IMR-90 (cell line): ENCODE measurements around the gene TBX15. TPM values are rescaled to one million over a fixed set of nuclear protein-coding genes. Genes with fewer than 3 reads are reported as not detected.

Experiments used
- ATAC-seq: fragments of 200-7000 bp; cut with Tn5 transposase; 2 replicates; pipeline ENCODE4 v1.9.1; 2020; ENCODE audit warnings: low read depth, mild to moderate bottlenecking, moderate library complexity
- BruUV-seq: library from RNA; stranded (reverse); fragments of 400-500 nt; replicated peaks from 2 replicates; lab custom pipeline; 2021; lab: Mats Ljungman, UMichigan
- CTCF ChIA-PET: fragments of 300-600 bp; formaldehyde crosslinking; extraction: SDS; loops from one replicate; lab custom pipeline; 2021; ENCODE audit warnings: antibody characterized with exemption; lab: Yijun Ruan, JAX
- POLR2A ChIA-PET: fragments of 300-600 bp; sonication (Branson Sonifier 250); formaldehyde crosslinking; loops from one replicate; lab custom pipeline; 2022; ENCODE audit warnings: antibody characterized with exemption; ENCODE audit not compliant: unreplicated experiment; lab: Charles Lee
- DNase-seq: peaks from one replicate; pipeline ENCODE4 v3.0.0; 2013
- H2AFZ ChIP-seq: replicated peaks from 2 replicates; pipeline ENCODE3; 2013; ENCODE audit warnings: low read length, mild to moderate bottlenecking; ENCODE audit not compliant: poor library complexity
- H2AK5ac ChIP-seq: 2 replicates; pipeline ENCODE4 v1.6.1; 2013; ENCODE audit warnings: low read depth, low read length, inconsistent platforms
- H2AK9ac ChIP-seq: replicated peaks from 2 replicates; pipeline ENCODE3; 2013; ENCODE audit warnings: mild to moderate bottlenecking, low read depth, low read length, moderate library complexity; ENCODE audit not compliant: poor library complexity
- H2BK120ac ChIP-seq: 2 replicates; pipeline ENCODE4 v1.6.1; 2013; ENCODE audit warnings: low read depth, low read length, inconsistent platforms
- H2BK15ac ChIP-seq: 3 replicates; pipeline ENCODE4 v1.6.1; 2013; ENCODE audit warnings: low read depth, low read length, inconsistent platforms
- H2BK20ac ChIP-seq: 2 replicates; pipeline ENCODE4 v1.6.1; 2013; ENCODE audit warnings: low read depth, mild to moderate bottlenecking, inconsistent platforms, low read length, moderate library complexity
- H2BK5ac ChIP-seq: 2 replicates; pipeline ENCODE4 v1.6.1; 2013; ENCODE audit warnings: mild to moderate bottlenecking, low read depth, low read length, inconsistent platforms; ENCODE audit not compliant: poor library complexity, severe bottlenecking
- H3K14ac ChIP-seq: replicated peaks from 2 replicates; pipeline ENCODE4 v1.6.1; 2013; ENCODE audit warnings: low read depth, low read length, inconsistent platforms
- H3K18ac ChIP-seq: 2 replicates; pipeline ENCODE4 v1.6.1; 2013; ENCODE audit warnings: low read depth, low read length, control low read depth
- H3K23ac ChIP-seq: 2 replicates; pipeline ENCODE4 v1.6.1; 2013; ENCODE audit warnings: low read depth, low read length, inconsistent platforms
- H3K27ac ChIP-seq: 2 replicates; pipeline ENCODE4 v1.5.1; 2013; ENCODE audit warnings: mild to moderate bottlenecking, control low read depth, low read length; ENCODE audit not compliant: insufficient read depth
- H3K27me3 ChIP-seq: 2 replicates; pipeline ENCODE4 v1.6.1; 2013; ENCODE audit warnings: low read length; ENCODE audit not compliant: control insufficient read depth, insufficient read depth
- H3K36me3 ChIP-seq: 2 replicates; pipeline ENCODE4 v1.6.1; 2013; ENCODE audit warnings: low read length, mixed read lengths; ENCODE audit not compliant: control insufficient read depth, insufficient read depth
- H3K4ac ChIP-seq: 2 replicates; pipeline ENCODE4 v1.6.1; 2013; ENCODE audit warnings: low read depth, low read length, inconsistent platforms
- H3K4me1 ChIP-seq: 2 replicates; pipeline ENCODE4 v1.6.1; 2013; ENCODE audit warnings: low read length, mixed read lengths; ENCODE audit not compliant: control insufficient read depth, insufficient read depth
- H3K4me2 ChIP-seq: 2 replicates; pipeline ENCODE4 v1.6.1; 2013; ENCODE audit warnings: low read depth, mild to moderate bottlenecking, control low read depth, low read length, moderate library complexity
- H3K4me3 ChIP-seq: 2 replicates; pipeline ENCODE4 v1.5.1; 2013; ENCODE audit warnings: low read depth, mild to moderate bottlenecking, control low read depth, low read length, moderate library complexity; ENCODE audit not compliant: insufficient read depth
- H3K56ac ChIP-seq: 2 replicates; pipeline ENCODE4 v1.6.1; 2013; ENCODE audit warnings: low read length, inconsistent platforms; ENCODE audit not compliant: insufficient read depth; ENCODE audit errors: extremely low read depth
- H3K79me1 ChIP-seq, 2 experiments: 2 replicates each; pipeline ENCODE4 v1.6.1; 2013; ENCODE audit warnings: low read length in 2 of 2, inconsistent platforms in 1 of 2, low read depth in 1 of 2
- H3K9ac ChIP-seq: 2 replicates; pipeline ENCODE4 v1.6.1; 2013; ENCODE audit warnings: low read depth, low read length, control low read depth
- H3K9me1 ChIP-seq: 2 replicates; pipeline ENCODE4 v1.6.1; 2013; ENCODE audit warnings: low read length, inconsistent platforms; ENCODE audit not compliant: insufficient read depth
- H3K9me3 ChIP-seq: 2 replicates; pipeline ENCODE4 v1.6.1; 2013; ENCODE audit warnings: low read length; ENCODE audit not compliant: control insufficient read depth, insufficient read depth
- H4K20me1 ChIP-seq: 2 replicates; pipeline ENCODE4 v1.6.1; 2013; ENCODE audit warnings: low read length, inconsistent platforms; ENCODE audit not compliant: insufficient read depth
- H4K5ac ChIP-seq: 2 replicates; pipeline ENCODE4 v1.6.1; 2013; ENCODE audit warnings: mild to moderate bottlenecking, low read depth, low read length, control low read depth
- H4K8ac ChIP-seq, 2 experiments: 2 replicates each; pipeline ENCODE4 v1.6.1; 2013; ENCODE audit warnings: low read depth in 2 of 2, low read length in 2 of 2, control low read depth in 1 of 2, inconsistent platforms in 1 of 2
- H4K91ac ChIP-seq: 2 replicates; pipeline ENCODE4 v1.6.1; 2013; ENCODE audit warnings: low read depth, low read length, inconsistent platforms; ENCODE audit not compliant: insufficient read depth
- RAD21 ChIP-seq: IDR thresholded peaks from 2 replicates; pipeline ENCODE4 v1.6.1; 2012; ENCODE audit warnings: low read length, improper control_type of control experiment
- WGBS, 2 experiments: methylation state at CpG; one replicate each; pipeline versions ENCODE4 v1.1.5 to v1.1.7; 2013; ENCODE audit warnings: missing lambda C conversion rate in 2 of 2; ENCODE audit not compliant: insufficient read length in 1 of 2; ENCODE audit errors: extremely low coverage in 2 of 2; 5-methylcytosine and 5-hydroxymethylcytosine counted together
- dilution Hi-C: fragments of 300-500 bp; cut with HindIII; formaldehyde crosslinking; loops from one replicate; pipeline ENCODE4 v1.14.3; 2018; ENCODE audit warnings: low sequenced_read_pairs; ENCODE audit not compliant: unreplicated experiment
- in situ Hi-C: fragments of 300-500 bp; cut with MboI; formaldehyde crosslinking; loops from 3 replicates; pipeline ENCODE4 v1.14.3; 2019; ENCODE audit warnings: low sequenced_read_pairs, inconsistent platforms, mixed read lengths
- intact Hi-C: fragments of 100-400 bp; cut with micrococcal nuclease; formaldehyde crosslinking; loops from 2 replicates; pipeline ENCODE4 v1.10.0; 2022
- polyA plus RNA-seq, 3 experiments: library from polyadenylated mRNA; depleted of rRNA; stranded (reverse); fragments of >200 nt; gene quantifications; 2 replicates each; pipeline ENCODE4 v1.2.3, GENCODE V29; 2012; ENCODE audit warnings: low replicate concordance in 1 of 3
- total RNA-seq: library from RNA; depleted of rRNA; stranded (reverse); fragments of >200 nt; gene quantifications from 2 replicates; pipeline ENCODE4 v1.2.3, GENCODE V29; 2012

Gene TBX15
- total and polyA plus RNA-seq, 2 of the 4 experiments (the other 2 are of a cell fraction) = not detected

GRCh38 chr1:118933051-118933781, 54.9 kb downstream of the TBX15 start:
- BruUV-seq = no TSS peak
- Histone ChIP-seq H4K91ac (no peak overlapping the region), H3K18ac (no peak overlapping the region), H3K9me3 (no peaks in the 10 kb centered on the region), H3K9me1 (no peaks in the 10 kb centered on the region), H3K27ac (no peak overlapping the region), H3K56ac (no peak overlapping the region), H2AK5ac (no peak overlapping the region), H2BK5ac (no peak overlapping the region), H3K4me3 (no peak overlapping the region), H3K14ac (no peak overlapping the region), H3K23ac (no peak overlapping the region), H2BK20ac (no peak overlapping the region), H3K36me3 (no peaks in the 10 kb centered on the region), H3K9ac (no peak overlapping the region), H2AFZ (no peak overlapping the region), H4K8ac (no peak overlapping the region), H2BK120ac (no peak overlapping the region), H3K27me3 (no peaks in the 10 kb centered on the region), H3K4me1 (no peaks in the 10 kb centered on the region), H2BK15ac (no peak overlapping the region), H4K5ac (no peak overlapping the region), H4K20me1 (no peaks in the 10 kb centered on the region), H3K79me1 (no peaks in the 10 kb centered on the region), H2AK9ac (no peak overlapping the region), H3K4me2 (no peak overlapping the region), H3K4ac (no peak overlapping the region)
- no peak for TF ChIP-seq RAD21
- dilution Hi-C loops (no loop called here), in situ Hi-C loops (no loop called here), intact Hi-C loops (no loop called here)
- ATAC-seq (no peak), DNase-seq (no peak)
- WGBS, 2 experiments = no CpG with 5 or more reads among the region's 1 CpG
- ChIA-PET POLR2A (no interaction called here), CTCF (no interaction called here)
